ENCODE measurements around the gene PTPN2. TPM values are rescaled to one million over a fixed set of nuclear protein-coding genes. Genes with fewer than 3 reads are reported as not detected.

Gene PTPN2
- total and polyA plus RNA-seq, 12 donors, result 13.1 to 60.4 (median 31.2) TPM

DNA sequence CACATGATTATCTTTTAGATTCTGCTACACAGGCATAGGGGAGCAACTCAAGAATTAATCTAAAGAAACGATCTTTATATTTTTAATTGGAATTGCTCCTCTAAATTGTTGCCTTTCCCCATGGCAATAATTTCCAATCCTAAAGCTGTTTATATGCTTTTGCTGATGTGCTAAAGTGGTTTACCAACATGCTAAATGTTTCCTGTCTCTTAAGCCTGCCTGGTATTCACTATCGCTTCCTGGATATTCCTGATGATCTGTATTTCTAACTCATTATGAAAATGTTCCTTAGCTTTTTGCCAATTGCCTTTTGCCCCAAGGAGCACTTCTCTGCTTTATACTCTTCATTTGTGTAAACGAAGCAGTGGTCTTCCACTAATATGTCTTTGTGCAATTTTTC lies 65.8 kb downstream of the PTPN2 start:
- WGBS, 4 donors, result 91 to 97% (median 92%) methylated on average over 3 of the region's 3 CpGs
- Histone ChIP-seq H3K4me1 (replicated peaks in 1 of 2) (no peaks in the 10 kb centered on the region), H3K27me3 (no peaks in the 10 kb centered on the region), H3K4me3 (no peak overlapping the region), H3K36me3 (replicated peaks in 1 of 2) (peaks cover 0 to 14% of the 10 kb centered on the region in 2 donors), H3K9me3 (replicated peaks in 1 of 3) (no peaks in the 10 kb centered on the region), H3K27ac (no peak overlapping the region)
- no peak for DNase-seq
- intact Hi-C loops (cut with DNase I), result no loop called here
- no peak for TF ChIP-seq POLR2A (IDR thresholded peaks at IDR 0.05)
- TF ChIP-seq, protein P1, sequence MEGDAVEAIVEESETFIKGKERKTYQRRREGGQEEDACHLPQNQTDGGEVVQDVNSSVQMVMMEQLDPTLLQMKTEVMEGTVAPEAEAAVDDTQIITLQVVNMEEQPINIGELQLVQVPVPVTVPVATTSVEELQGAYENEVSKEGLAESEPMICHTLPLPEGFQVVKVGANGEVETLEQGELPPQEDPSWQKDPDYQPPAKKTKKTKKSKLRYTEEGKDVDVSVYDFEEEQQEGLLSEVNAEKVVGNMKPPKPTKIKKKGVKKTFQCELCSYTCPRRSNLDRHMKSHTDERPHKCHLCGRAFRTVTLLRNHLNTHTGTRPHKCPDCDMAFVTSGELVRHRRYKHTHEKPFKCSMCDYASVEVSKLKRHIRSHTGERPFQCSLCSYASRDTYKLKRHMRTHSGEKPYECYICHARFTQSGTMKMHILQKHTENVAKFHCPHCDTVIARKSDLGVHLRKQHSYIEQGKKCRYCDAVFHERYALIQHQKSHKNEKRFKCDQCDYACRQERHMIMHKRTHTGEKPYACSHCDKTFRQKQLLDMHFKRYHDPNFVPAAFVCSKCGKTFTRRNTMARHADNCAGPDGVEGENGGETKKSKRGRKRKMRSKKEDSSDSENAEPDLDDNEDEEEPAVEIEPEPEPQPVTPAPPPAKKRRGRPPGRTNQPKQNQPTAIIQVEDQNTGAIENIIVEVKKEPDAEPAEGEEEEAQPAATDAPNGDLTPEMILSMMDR (IDR thresholded peaks at IDR 0.05), result no peak

DNA sequence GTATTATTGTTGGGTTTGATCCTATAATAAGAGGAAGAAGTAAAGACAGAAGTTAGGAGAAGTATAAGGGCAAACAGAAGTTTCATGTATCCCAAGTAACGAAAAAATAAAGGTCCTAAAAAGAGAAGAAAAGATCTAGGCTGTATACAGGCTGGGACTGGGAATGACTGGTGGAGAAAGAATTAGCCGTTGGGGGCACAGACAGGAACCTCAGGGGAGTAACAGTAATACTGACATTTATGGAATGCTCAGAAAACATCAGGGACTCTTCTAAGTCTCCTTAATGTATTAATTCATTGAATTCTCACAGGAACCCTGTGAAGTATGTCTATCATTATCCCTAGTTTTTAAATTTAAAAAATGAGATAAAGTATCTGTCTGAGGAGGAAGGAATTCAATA lies 67.6 kb downstream of the PTPN2 start:
- 78 to 91% (median 88%) methylated on average over 2 of the region's 2 CpGs for WGBS, 4 donors
- no peak overlapping the region for H3K4me3 ChIP-seq
- intact Hi-C loops (cut with DNase I), result no loop called here
- DNase-seq, result no peak
- no peaks in the 10 kb centered on the region for H3K27me3 ChIP-seq
- TF ChIP-seq POLR2A (IDR thresholded peaks at IDR 0.05), result no peak
- TF ChIP-seq, protein P1 (IDR thresholded peaks at IDR 0.05), result no peak
- H3K9me3 ChIP-seq (replicated peaks in 1 of 3), result no peaks in the 10 kb centered on the region
- H3K36me3 ChIP-seq (replicated peaks in 1 of 2), result peaks cover 0 to 14% of the 10 kb centered on the region in 2 donors
- H3K4me1 ChIP-seq (replicated peaks in 1 of 2), result no peaks in the 10 kb centered on the region
- no peak overlapping the region for H3K27ac ChIP-seq

DNA sequence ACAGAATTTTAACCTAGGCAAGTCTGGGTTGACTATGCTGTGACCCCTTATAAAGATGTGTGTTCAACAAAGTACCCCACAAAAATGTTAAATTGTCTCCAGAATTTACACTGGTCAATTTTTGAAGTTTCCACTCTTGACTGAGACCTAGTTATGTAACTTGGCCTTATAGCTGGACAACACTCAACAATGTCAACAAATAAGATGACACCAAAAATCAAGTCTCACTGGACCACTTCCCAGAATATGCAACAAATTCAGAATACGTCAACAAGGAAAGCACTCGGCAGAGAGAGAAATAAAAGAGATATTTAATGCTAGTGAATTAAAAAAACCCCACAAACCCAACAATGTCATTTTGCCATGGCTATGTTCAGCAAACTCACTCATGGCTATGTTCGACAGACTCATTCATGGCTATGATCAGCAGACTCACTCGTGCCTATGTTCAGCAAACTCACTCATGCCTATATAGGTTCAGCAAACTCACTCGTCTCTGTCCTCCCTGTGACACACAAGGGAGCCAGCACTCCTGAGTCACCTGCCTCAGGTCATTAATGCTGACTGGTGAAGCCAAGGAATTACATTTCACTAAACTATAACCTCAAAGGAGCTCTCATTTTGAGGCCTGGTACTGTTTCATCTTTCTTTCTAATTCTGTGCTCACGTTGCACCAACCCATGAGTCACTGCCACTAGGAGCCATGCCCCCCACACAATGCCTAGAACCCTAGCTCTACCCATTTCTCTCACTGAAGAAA lies 72.7 kb downstream of the PTPN2 start:
- TF ChIP-seq, protein P1 (IDR thresholded peaks at IDR 0.05), result no peak
- TF ChIP-seq POLR2A (IDR thresholded peaks at IDR 0.05), result no peak
- DNase-seq, result no peak
- Histone ChIP-seq H3K4me1 (replicated peaks in 1 of 2) (no peaks in the 10 kb centered on the region), H3K4me3 (no peak overlapping the region), H3K27ac (no peak overlapping the region), H3K36me3 (replicated peaks in 1 of 2) (peaks cover 0 to 13% of the 10 kb centered on the region in 2 donors), H3K9me3 (replicated peaks in 1 of 3) (no peaks in the 10 kb centered on the region), H3K27me3 (no peaks in the 10 kb centered on the region)
- 85 to 90% (median 87%) methylated on average over 6 of the region's 6 CpGs for WGBS, 4 donors
- intact Hi-C loops (cut with DNase I), result no loop called here

DNA sequence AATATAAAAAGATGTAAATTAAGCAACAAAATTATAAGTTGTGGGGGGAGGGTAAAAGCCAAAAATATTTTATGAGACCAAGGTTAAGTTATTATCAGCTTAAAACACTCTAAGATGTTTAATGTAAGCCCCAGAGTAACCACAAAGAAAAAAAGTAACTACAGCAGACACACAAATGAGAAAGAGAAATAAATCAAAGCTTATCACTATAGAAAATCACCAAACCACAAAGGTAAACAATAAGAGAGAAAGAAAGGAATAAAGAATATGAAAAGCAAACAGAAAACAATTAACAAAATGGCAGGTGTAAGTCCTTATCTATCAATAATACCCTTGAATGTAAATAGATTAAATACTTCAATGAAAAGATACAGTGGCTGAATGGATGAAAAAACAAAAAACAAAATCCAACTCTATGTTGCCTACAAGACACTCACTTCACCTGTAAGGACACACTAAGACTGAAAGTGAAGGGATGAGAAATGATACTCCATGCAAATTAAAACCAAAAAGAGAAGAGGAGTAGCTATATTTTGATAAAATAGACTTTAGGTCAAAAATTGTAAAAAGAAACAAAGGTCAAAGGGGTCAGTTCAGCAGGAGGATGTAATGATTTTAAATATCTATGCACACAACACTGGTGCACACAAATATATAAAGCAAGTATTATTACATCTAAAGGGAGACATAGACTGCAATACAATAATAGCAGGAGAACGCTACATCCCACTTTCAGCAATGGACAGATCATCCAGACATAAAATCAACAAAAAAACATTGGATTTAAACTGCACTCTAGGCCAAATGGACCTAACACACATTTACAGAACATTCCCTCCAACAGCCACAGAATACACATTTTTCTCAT lies 80.7 kb downstream of the PTPN2 start:
- Histone ChIP-seq H3K9me3 (replicated peaks in 1 of 3) (no peaks in the 10 kb centered on the region), H3K4me1 (replicated peaks in 1 of 2) (no peaks in the 10 kb centered on the region), H3K27ac (no peak overlapping the region), H3K36me3 (replicated peaks in 1 of 2) (peaks cover 0 to 16% of the 10 kb centered on the region in 2 donors), H3K27me3 (no peaks in the 10 kb centered on the region), H3K4me3 (no peak overlapping the region)
- intact Hi-C loops (cut with DNase I), result no loop called here
- WGBS, 4 donors, result 95 to 98% (median 96%) methylated on average over 1 of the region's 1 CpG
- no peak for TF ChIP-seq POLR2A (IDR thresholded peaks at IDR 0.05)
- TF ChIP-seq, protein P1 (IDR thresholded peaks at IDR 0.05), result no peak
- DNase-seq, result no peak
